ENCODE data around the gene FTSJ3.
"Not testable (repeated sequence)": the region's sequence is repeated elsewhere in the genome, so short reads cannot be mapped to it uniquely, and the experiment has no call there.

FTSJ3 gene

DNA sequence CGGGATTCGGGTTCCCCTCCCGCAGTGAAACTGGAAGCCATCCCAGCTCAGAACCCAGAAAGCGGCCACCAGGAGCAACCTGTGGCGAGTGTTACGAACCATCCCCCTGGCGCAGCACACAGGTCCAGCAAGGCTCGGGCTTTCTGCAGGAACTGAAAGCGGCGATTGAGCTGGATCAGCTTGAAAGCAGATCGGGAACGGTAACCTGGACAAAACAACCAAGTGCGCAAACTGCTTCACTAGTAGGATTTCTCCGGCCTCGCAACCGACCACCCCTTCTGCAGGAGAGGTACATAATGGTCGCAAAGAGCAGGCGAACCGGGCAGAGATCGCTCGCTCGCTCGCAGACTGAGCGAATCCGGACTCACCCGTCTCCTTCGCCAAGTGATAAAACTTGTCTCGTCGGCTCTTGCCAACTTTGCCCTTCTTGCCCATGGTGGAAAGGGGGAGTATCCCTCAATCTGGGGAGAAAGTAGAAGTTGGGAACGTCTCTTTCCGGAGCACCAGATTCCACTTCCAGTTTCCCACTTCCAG lies 928 bp downstream of the FTSJ3 start:
- no peak for DNase-seq (ENCODE audit: low read depth)

GRCh38 chr17:63824362-63824761 lies 3.1 kb downstream of the FTSJ3 start:
- no peak for DNase-seq (ENCODE audit: low read depth)

GRCh38 chr17:63823659-63824331 lies 3.7 kb downstream of the FTSJ3 start:
- no peak for DNase-seq (ENCODE audit: low read depth)

DNA sequence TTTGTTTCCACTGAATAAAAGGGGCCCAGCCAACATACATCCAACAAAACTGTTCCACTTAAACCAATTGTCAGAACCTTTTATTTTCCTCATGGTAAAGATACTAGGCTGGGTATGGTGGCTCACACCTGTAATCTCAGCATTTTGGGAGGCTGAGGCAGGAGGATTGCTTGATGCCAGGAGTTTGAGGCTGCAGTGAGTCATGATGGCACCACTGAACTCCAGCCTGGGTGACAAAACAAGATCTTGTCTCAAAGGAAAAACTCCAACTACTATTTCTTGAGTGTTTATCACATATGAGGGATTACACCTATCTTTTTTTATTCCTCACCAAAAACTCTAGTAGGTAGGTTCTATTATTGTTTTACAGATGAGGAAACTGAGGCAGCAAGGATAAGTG lies 4.9 kb downstream of the FTSJ3 start:
- DNase-seq (ENCODE audit: low read depth), result no peak

GRCh38 chr17:63821804-63822203 lies 5.7 kb downstream of the FTSJ3 start:
- no peak for DNase-seq (ENCODE audit: low read depth)

- DNase-seq (ENCODE audit: low read depth), result no peak
Observed at GRCh38 chr17:63820963-63821561, 6.4 kb downstream of the FTSJ3 start.

GRCh38 chr17:63819585-63820537 lies 7.6 kb downstream of the FTSJ3 start:
- DNase-seq (ENCODE audit: low read depth), result no peak

- DNase-seq (ENCODE audit: low read depth), result no peak
Observed at GRCh38 chr17:63819131-63819530, 8.3 kb downstream of the FTSJ3 start.

DNA sequence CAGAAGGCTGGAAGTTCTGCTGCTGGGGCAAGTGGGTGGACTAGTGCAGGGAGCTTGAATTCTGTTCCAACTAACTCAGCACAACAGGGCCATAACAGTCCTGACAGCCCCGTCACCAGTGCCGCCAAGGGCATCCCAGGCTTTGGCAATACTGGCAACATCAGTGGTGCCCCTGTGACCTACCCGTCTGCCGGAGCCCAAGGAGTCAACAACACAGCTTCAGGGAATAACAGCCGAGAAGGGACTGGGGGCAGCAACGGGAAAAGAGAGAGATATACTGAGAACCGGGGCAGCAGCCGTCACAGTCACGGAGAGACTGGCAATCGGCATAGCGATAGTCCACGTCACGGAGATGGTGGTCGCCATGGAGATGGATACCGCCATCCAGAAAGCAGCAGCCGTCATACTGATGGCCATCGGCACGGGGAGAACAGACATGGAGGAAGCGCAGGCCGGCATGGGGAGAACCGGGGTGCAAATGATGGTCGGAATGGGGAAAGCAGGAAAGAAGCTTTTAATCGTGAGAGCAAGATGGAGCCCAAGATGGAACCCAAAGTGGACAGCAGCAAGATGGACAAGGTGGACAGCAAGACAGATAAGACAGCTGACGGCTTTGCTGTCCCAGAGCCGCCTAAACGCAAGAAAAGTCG lies 9.6 kb downstream of the FTSJ3 start:
- no peak for DNase-seq (ENCODE audit: low read depth)

- DNase-seq (ENCODE audit: low read depth), result no peak
Observed at GRCh38 chr17:63816669-63817068, 10.8 kb downstream of the FTSJ3 start.

DNA sequence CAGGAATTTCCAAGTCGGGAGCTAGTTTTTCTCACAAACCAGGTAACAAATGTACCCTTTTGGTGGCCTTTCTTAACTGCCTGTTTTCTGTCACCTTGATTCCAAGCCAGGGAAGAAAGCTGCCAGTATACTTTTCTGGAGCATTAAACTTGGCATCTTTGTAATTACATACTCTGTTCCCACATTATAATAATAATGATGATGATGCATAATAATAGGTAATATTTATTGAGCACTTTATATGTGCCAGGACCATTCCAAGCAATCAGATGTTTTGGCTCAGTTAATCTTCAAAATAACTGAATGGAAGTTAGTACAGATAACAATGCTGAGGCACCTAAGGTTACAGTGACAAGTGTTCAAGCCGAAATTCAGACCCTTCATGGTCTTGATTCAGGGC lies 11.3 kb downstream of the FTSJ3 start:
- no peak for DNase-seq (ENCODE audit: low read depth)

- no peak for DNase-seq (ENCODE audit: low read depth)
Observed at GRCh38 chr17:63809970-63810369, 17.5 kb downstream of the FTSJ3 start.

DNA sequence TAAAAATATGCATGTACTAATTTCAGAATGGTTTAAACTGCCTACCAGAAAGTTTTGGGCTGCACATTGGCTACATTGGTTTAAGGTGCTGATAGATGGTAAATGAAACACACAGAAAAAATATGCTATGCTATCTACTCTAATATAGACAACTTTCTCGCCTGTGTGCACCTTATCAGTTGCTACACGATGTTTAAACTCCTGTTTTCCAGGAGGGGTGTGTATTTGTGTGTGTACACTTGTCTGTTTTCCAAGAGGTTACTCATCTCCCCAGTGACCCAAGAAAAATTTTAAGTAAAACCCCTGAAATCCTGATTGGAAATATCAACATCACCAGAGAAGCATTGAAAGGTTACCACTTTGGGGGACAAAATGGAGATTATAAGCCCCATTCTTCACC lies 21.9 kb downstream of the FTSJ3 start:
- DNase-seq (ENCODE audit: low read depth), result no peak

- DNase-seq (ENCODE audit: low read depth), result no peak
Observed at GRCh38 chr17:63804328-63804727, 23.1 kb downstream of the FTSJ3 start.

DNA sequence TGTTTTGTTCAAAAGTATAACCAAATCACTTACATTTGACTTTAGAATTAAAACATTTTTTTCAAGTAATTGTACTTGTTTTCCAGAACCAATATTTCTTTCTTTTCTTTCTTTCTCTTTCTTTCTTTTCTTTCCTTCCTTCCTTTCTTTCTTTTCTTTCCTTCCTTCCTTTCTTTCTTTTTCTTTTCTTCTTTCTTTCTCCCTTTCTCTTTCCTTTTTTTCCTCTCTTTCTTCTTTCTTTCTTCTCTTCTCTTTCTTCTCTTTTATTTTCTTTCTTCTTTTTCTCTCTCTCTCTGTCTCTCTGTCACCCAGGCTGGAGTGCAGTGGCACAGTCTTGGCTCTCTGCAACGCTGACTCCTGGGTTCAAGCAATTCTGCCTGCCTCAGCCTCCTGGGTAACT lies 26.7 kb downstream of the FTSJ3 start:
- no peak for DNase-seq (ENCODE audit: low read depth)

- DNase-seq (ENCODE audit: low read depth), result no peak
Observed at GRCh38 chr17:63798572-63799106, 28.8 kb downstream of the FTSJ3 start.

DNA sequence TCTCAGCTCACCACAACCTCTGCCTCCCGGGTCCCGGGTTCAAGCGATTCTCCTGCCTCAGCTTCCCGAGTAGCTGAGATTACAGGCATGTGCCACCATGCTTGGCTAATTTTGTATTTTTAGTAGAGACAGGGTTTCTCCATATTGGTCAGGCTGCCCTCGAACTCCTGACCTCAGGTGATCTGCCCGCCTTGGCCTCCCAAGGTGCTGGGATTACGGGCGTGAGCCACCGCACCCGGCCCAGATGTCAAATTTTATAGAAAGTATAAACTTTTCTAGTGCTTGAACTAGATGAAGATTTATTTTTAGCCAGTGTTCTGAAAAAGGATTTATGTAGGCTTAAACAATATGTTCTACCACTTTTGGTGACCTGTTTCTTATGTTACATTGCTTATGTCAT lies 31.1 kb downstream of the FTSJ3 start:
- not testable (repeated sequence) for DNase-seq (ENCODE audit: low read depth)

- DNase-seq (ENCODE audit: low read depth), result no peak
Observed at GRCh38 chr17:63792055-63792729, 35.3 kb downstream of the FTSJ3 start.

GRCh38 chr17:63790057-63790456 lies 37.4 kb downstream of the FTSJ3 start:
- DNase-seq (ENCODE audit: low read depth), result no peak

DNA sequence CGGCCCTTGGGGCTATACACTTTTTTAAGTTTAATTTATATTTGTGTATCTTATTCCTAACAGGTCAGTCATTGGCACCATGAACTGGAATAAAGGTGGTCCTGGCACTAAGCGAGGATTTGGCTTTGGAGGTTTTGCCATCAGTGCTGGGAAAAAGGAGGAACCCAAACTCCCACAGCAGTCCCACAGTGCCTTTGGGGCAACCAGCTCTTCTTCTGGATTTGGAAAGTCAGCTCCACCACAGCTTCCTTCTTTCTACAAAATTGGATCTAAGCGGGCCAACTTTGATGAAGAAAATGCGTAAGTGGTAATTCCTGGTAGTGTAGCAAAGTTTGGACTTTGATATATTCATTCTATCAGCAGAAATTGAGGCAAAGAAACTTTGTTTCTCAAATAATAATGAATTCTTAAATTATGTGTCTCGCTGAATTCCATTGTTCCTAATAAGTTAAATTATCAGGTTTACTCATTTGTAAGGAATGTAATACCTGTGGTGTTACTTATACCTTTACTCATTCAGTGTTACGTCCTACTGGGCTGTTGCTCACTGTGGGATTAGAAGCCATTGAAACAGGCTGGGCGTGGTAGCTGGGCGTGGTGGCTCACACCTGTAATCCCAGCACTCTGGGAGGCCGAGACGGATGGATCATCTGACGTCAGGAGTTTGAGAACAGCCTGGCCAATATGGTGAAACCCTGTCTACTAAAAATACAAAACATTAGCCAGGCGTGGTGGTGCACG lies 40.3 kb downstream of the FTSJ3 start:
- no peak for DNase-seq (ENCODE audit: low read depth)

GRCh38 chr17:63786117-63786516 lies 41.3 kb downstream of the FTSJ3 start:
- no peak for DNase-seq (ENCODE audit: low read depth)

Data from non-pigmented ciliary epithelial cell (primary cell).